D721Med (cell line): ENCODE results near the gene CBL.

Experiments used
- DNase-seq: peaks from one replicate; pipeline ENCODE4 v3.0.0; 2011; ENCODE audit warnings: low spot score; ENCODE audit not compliant: insufficient read length
- FAIRE-seq: peaks from 2 replicates; lab custom pipeline; 2011; peaks lifted over from hg19 to GRCh38; lab: Jason Lieb, UNC
- CTCF ChIP-seq: IDR thresholded peaks from 2 replicates; pipeline ENCODE4 v1.5.1; 2012; ENCODE audit warnings: mild to moderate bottlenecking, control low read depth; ENCODE audit not compliant: insufficient read depth; ENCODE audit errors: missing control alignments

CBL gene

GRCh38 chr11:119317592-119318239, 111.6 kb downstream of the CBL start:
- FAIRE-seq = no peak
- TF ChIP-seq CTCF = no peak
- no peak for DNase-seq

- no peak for TF ChIP-seq CTCF
- DNase-seq = no peak
- FAIRE-seq = no peak
Observed at GRCh38 chr11:119318240-119319135, 112.3 kb downstream of the CBL start.

- DNase-seq (no peak), FAIRE-seq (no peak)
- no peak for TF ChIP-seq CTCF
Observed at GRCh38 chr11:119319136-119319699, 113.1 kb downstream of the CBL start.

- FAIRE-seq = no peak
- DNase-seq = no peak
- TF ChIP-seq CTCF = no peak
Observed at GRCh38 chr11:119319700-119320239, 113.6 kb downstream of the CBL start.

GRCh38 chr11:119320240-119320775, 114.2 kb downstream of the CBL start:
- FAIRE-seq (no peak), DNase-seq (no peak)

More at GRCh38 chr11:119320240-119320775, 114.2 kb downstream of the CBL start:
- no peak for TF ChIP-seq CTCF
